ENCODE results near the gene FAM78A.
A peak's percentile ranks its signal among the peaks of the same experiment; 100 is the strongest.

Gene FAM78A

DNA sequence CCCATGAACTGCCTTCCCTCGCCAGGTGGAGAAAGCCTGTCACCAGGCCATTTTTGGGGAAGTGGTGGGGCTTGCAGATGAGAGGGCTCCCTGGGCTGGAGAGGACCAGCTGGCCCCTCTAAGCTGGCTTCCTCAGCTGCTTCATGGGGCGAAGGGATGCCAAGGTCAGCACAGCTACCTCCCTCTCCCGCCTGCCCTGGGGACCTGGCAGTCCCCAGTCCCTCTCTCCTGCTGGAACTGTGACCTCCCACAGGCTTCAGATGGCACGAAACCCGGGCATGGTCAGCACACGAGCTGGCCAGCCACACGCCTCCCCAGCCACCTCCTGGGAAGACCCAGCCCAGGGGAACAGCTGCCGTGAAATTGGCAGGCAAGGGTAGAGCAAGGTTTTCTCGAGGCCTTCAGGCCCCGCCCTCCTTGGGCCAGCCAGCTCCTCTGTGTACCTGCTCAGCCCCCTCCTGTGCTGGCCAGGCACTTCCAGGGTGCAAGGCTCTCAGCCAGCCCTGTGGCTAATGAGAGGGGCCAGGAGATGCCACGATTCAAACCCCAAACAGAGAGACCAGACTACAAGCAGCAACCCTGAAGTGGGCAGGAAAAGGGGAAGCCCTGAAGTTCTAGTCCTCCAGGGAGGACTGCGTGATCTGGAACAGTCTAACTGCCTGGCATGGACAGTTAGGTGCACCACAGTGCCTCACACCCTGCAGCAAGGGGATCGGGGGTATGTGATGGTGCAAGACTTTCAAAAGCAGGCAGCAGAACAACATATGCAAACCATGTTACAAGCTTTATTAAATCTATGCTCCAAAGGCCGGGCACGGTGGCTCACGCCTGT lies 26.1 kb upstream of the FAM78A start:
- DNase-seq, result no peak

DNA sequence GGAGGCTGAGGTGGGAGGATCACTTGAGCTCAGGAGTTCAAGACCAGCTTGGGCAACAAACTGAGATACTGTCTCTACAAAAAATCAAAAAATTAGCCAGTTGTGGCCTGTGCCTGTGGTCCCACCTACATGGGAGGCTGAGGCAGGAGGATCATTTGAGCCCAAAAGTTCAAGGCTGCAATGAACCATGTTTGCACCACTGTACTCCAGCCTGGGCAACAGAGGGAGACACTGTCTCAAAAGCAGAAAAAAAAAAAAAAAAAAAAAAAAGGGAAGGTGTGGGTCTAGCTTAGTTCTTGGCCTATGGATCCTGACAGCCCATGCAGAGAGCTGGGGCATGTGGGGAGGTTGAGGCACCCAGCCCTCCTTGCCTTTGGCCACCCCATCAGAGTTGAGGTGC lies 24.1 kb upstream of the FAM78A start:
- DNase-seq, result no peak

DNA sequence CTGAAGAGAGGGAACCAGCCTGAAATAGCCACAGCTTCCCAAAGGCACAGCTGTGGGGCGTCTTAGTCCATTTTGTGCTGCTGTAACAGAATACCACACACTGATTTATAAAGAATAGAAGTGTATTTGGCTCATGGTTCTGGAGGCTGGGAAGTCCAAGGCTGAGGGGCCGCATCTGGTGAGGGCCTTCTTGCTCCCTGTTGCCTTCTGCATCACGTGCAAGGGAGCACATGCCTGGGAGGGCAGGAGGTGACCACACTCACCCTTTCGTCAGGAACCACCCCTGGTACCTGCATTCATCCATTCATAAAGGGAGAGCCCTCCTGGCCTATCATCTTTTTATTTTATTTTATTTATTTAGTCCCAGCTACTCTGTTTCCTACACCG lies 23.6 kb upstream of the FAM78A start:
- DNase-seq, result no peak

DNA sequence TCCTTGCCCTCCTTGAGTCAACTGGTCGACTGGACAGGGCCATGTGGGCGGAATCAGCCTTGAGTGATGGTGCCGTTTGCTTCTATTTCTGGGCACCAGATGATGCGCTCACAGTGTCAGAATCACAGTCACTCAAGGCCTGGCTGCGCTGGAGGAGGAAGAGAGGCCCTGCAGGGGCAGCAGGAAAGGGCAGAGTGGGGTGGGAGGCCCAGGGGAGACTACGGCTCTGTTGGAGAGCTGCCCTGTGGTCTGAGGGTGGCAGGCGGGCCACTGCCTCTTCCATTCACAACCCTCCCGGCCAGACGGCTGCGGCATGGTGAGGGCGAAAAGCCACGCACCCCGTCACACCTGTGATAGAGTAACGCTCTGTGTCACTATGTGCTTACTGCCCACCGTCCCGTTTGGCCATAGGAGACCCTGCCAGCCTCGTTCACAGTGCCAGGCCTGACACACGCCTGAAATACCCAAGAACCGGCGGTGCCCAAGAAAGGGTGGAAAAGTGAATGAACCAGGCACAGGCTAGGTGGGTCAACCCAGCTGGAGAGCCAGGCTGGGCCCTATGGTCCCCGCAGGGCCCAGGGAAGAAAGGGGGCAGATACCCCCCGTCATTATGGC lies 23.1 kb upstream of the FAM78A start:
- no peak for DNase-seq

DNA sequence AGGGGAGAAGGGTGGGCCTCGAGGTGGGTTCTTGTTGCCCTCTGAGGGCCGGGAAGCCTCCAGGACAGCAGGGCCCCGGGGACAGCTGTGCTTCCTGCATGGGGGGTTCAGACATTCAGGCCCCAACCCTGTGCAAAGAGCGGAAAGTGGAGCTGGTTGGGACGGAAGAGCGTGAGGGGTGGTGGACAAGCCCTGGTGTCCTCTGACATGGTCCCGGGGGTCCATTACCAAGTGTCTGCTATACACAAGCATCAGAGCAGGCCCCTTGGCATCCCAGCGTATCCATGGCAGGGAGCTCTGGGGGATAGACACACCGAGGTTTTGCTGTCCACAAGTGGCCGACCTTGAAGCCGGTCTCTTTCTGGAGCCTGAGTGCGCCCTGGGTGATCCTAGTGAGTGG lies 22.5 kb upstream of the FAM78A start:
- DNase-seq, result no peak

DNA sequence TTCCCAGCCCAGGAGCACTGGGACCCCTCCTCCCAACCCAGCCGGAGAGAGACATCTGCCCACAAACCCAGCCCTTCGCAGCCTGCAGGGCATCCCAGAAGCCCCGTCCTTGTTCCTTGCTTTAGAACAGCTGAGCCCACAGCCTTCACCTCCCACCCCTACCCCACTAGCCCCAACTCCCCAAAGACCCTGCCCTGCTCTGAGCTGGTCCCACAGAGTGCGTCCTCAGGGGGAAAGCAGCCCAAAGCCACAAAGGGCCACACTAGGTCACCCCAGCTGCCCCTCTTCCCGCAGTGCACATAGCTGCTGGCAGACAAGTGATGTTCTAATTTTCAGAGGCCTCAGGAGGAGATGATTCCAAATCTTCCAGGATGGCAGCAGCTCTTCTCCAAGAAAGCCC lies 22.0 kb upstream of the FAM78A start:
- DNase-seq, result no peak

DNA sequence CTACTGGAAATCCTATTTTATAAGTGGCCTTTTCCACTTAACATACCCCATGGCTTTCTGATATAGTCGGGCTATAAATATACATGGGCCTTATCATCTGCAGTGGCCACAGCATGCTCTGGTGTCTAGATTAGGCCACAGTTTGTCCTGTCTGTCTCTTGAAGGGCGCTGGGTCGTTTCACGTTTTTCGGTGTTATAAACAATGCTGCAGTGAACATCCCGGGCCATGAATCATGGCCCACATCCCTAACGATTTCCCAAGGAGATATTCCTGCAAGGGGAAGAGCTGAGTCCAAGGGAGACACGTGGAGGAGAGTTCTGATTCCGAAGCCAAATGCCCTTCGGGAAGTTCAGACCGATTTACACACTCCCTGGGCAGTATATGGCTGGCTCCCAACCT lies 21.6 kb upstream of the FAM78A start:
- DNase-seq, result no peak

DNA sequence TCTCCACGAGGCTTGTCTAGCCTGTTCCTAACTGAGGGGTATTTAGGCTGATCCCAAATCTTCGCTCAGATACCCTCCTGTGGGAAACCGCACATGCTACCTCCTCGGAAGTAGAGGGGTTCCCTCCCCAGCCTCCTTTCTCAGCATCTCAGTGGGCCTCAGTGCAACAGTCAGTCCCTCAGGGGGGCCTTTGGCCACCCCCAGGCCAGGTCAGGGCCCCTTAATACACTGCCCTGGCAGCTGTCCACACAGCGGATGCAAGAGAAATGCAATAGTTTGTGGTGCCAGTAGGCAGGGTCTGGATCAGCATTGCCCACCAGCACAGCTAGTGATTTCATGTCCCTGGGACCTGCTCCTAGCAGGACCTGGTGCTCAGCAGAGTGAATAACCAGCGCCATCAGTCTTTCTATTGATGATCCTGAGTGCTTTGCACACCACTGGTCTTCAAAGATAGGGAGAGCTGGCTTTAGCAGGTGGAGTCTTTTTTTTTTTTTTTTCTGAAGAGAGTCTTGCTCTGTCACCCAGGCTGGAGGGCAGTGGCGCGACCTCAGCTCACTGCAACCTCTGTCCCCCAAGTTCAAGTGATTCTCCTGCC lies 20.7 kb upstream of the FAM78A start:
- no peak for DNase-seq

DNA sequence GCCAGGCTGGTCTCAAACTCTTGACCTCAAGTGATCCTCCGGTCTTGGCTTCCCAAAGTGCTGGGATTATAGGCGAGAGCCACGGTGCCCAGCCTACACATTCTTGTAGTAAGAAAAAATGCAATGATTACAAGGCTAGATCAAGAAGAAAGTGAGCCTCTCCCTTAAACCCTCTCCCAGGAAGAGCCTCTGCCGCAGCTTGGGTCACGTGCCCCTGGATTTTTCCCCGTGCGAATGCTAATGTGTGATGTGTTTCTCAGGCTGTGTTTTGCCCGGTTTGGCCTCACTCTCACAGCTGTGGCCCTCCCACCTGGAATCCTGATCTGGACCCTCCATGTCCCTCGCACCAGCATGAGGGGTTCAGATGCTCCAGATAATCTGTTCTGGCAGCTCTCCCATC lies 20.1 kb upstream of the FAM78A start:
- no peak for DNase-seq

DNA sequence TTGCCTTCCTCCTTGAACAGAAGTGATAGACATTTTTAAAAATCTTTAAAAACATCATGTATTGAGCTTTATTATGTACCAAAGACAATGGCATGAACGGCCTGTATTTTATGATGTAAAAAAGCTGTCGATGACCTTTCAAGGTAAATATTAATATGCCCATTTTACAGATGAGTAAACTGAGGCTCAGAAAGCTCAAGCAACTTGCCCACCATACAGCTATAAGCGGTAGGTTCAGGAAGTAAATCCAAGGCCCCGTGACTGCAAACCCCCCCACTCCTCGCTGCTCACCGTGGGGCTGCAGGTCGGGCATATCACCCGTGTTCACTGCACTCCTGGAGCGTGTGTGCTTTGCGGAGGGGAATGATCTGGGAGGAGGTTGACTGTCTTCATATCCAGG lies 16.6 kb upstream of the FAM78A start:
- DNase-seq, result no peak

DNA sequence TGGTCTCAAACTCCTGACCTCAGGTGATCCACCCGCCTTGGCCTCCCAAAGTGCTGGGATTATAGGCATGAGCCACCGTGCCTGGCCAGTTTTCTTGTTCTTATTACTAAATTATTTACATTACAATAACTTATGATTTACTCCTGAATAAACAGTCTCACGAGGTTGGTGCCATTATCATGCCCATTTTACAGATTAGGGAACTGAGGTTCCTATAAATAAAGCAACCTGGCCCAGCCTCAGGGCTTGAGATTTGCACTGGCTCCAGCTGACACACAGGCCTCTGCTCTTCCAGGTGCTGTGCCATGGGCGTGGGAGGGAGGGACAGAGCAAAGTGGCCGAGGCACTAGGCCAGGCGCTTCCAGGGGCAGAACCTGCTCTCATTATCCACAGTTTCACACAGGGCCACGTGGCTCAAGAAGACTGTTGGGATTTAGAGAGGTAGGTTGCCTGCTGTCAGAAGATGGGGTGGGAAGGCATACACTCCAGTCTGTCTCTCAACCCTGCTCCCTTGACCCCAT lies 15.5 kb upstream of the FAM78A start:
- no peak for DNase-seq

DNA sequence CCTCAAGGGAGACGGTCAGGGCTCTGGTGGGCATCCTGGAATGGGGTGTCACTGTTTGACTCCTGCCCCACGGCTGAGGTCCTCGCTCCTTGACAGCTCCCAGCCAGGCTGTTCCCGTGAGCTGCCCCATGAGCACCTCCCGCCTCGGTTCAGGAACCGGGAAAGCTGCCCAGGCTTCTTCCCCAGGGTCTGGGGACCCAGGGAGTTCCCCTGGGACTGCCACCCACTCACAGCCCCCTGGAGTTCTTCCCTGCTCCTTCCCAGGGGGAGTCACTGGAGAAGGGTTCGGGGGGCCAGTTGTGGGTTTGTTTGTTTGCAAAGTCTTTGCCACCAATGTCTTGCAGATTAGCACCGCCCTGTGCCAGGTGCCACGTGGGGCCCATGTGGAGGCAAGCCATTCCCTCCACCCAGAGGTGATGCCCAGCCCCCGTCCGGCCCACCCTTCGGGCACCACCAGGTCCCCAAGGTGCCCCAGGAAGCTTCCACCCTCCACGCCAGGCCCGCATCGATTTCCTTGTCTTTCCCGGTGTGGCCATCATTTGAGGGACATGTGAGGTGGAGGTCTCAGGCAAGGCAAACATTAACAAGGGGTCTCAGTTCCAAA lies 14.6 kb upstream of the FAM78A start:
- DNase-seq, result no peak

DNA sequence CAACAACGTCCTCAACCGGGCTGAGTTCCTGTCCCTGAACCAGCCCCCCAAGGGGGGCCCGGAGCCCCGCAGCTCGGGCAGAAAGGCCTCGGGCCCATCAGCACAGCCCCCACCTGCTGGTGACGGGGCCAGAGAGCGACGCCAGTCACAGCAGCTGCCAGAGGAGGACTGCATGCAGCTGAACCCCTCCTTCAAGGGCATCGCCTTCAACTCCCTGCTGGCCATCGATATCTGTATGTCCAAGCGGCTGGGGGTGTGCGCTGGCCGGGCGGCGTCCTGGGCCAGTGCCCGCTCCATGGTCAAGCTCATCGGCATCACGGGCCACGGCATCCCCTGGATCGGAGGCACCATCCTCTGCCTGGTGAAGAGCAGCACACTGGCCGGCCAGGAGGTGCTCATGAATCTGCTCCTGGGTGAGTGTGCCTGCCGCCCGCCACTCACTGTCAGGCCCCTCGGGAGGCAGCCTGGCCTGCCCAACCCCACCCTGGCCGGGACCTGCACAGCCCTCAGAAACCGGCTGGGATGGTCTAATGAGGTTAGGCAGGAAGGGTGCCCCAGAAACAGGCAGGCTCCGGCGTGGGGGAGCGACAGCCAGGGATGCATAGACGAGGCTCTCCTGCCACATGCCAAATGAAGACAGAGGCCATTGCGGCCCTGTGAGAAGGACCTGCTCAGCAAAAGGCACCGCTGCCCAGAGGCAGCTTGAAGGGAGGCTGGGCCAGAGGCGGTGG lies 13.9 kb upstream of the FAM78A start:
- no peak for DNase-seq

DNA sequence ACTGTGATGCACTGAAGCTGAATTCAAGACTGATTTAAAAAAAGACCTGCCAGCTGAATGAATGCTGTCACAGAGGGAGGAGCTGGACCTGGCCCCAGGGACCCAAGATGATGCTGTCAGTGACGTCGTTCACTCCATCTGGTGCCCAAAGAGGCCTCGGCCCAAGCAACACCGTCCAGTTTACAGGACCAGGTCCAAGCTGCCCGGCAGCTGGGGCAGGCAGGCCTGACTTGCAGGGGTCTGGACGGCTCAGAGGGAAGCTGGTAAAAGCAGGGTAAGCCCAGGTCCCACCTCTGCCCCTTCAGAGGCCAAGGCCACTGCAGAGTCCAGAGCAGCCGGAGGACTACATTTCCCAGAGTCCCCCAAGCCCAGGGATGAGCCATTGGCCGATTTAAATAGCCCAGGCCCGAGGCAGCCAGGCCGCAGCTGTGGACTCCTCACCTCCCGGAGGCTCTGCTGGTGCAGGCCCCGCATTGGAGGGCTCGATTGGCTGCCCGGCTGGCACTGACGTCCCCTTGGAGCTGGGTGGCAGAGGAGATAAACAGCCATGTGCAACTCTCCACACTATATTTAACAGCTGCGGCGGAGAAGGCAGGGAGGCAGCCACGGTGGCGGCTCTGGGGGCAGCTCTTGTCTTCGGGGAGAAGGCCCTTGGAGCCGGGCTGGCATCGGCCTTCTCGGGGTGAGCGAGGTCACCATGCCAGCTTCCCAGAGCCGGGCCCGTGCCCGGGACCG lies 13.2 kb upstream of the FAM78A start, which contains the start of gene PLPP7:
PLPP7 (plus strand) TSS at position 423 of the 735 bp plus-strand sequence; CDS start at position 698, 275 bp downstream.
- DNase-seq, result peak; percentile 91

DNA sequence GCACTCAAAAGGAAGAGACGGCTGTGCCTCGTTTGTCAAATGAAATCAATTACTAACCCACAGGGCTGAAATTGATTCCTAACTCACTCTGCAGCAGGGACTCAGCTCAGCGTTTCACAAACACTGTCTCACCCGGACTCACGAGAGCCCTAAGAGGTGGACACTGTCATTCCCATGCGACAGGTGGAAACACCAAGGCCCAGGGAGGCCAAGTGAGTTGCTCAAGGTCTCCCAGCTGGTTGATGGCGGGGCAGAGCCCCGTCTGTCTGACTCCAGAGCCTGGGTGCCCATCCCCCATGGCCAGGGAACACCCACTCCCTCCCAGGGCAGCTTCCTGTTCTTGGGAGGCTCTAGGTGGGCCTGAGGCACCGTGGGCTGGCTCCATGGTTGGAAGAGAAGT lies 11.9 kb upstream of the FAM78A start:
- no peak for DNase-seq

DNA sequence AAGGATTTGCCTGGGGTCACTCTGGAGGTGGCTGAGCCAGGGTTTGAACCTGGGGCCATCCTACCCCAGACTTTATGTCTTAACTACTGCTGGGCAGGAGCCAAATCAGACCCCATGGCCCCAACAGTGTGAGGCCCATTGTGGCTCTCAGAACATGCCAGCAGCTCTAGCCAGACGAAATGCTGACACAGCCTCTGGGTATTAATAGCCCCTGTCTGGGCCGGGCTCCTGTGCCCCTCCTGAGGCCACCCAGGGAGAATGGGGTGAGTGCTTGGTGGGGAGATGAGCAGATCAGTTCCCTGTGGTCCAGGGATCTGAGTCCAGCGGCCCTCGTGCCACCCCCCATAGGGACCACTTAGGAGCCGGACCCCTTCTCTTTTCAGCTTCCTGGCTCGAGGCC lies 11.0 kb upstream of the FAM78A start:
- DNase-seq, result no peak

DNA sequence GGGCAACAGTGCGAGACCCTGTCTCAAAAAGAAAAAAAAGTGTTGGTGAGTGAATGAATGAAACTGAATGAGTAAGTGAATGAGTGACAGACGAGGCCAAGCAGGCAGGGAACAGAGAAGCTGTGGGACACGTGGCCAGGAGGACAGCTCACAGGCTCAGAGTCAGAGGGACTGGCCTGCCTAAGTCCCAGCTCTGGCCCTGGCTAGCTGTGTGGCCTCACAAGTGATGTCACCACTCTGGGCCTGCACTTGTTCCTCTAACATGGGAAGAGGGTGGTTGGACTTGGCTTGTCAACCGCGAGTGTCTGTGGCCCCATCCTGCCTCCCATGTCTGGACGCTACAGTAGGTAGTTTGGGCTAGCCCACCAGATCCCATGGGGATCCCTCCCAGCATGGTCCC lies 8.5 kb upstream of the FAM78A start:
- no peak for DNase-seq

DNA sequence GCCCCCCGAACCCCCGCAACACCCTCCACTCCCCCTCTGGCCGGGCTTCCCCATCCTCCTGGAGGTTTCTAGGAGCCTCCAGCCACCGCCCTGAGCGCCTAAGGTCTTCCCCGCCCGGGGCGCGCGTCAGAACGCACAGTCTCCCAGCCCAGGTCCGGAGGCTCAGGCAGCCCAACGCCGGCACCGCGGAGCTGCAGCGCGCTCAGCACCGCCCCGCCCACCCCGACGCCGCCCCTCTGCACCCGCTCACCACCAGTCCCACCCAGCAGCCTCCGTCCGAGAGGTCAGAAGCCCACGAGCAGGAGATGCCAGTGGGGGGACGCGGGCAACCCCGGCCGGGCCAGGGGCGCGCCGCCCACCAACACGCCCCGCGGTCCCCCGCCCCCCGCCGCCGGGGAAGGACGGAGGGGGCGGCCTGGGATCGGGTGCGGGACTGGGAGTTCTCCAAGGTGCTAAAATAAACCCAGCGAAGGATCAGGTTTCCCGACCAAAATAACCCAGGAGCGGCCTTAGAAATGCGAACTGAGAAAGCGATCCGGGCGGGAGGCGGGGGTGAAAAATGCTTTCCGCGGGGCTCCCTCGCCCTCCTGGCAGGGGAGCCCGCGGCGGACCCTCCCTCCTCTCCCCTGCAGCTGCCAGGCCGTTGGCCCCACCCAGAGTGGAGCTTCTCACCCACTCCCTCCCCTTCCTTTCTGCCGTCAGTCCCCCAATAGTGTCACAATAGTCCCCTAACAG lies 6.5 kb upstream of the FAM78A start:
- DNase-seq, result no peak

DNA sequence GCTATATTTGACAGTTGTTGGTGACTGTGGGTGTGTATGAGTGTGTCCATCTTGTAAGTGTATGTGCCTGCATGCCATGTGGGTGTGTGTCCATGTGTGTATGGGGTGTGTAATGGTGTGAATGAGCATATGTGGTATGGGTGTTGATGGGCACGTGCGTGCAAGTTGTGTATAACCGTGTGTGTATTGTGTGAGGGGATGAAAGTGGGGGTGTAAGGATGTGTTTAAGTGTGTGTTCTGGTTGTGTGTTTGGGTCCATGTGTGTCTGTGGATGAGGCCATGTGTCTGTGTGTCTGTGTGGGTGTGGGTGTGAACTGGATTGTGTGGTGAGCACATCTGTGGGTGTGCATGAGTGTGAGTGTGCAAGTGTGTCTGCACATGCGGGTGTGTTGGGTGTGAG lies 5.9 kb upstream of the FAM78A start:
- no peak for DNase-seq

DNA sequence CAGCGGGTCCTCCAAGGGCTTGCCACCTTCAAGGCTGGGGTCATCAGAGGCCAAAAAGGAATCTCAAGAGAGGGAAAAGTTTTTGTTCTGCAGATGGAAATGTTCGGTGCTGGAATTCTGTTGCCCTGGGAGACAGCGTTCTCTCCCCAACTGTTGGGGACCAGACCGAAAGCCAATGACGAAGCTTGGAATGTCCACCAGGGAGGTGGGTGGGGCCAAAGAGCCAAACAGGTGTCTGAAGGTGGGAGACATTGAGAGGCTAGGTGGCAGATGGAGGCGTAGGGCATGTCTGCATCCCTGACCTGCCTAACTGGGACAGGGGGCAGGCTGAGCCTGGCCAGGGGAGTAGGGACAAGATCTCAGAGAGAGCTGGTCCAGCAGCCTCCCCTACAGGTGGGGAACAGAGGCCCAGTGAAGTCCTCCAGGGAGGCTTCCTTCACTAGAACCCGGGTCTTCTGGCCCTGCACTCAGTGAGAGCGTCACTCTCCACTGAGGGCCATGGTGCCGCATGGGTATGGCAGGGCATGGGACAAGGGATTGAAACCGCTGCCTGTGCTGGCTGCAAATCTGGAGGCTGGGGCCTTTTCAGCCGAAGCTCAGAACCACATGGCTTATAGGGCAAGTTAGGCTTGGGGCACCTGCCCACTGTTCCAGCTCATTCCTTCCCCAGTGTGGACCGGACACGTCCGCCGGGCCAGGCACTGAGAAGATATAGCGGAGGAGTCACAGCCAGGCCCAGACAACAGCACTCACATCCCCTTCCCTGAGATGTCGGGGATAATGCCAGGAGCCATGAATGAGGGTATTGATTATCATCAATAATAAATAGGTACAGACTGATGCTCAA lies 5.0 kb upstream of the FAM78A start:
- no peak for DNase-seq

DNA sequence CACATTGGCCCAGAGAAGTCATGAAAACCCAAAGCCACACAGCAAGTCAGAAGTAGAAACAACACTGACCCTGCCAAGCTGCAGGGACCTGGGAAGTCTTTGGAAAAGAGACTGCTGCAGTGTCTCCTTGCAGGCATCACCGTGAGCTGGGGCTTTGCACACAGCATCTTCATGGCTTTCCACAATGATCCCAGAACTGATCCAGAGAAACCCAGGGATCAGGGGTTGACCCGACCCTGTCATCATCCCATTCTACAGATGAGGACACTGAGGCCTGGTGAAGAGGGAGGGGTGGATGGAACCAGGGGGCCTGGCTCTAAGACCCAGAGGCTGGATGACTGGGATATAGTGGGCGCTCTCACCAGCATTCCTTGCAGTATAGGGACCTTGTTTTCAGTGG lies 4.3 kb upstream of the FAM78A start:
- no peak for DNase-seq
